ENCODE results near the gene AFMID.

Gene AFMID

DNA sequence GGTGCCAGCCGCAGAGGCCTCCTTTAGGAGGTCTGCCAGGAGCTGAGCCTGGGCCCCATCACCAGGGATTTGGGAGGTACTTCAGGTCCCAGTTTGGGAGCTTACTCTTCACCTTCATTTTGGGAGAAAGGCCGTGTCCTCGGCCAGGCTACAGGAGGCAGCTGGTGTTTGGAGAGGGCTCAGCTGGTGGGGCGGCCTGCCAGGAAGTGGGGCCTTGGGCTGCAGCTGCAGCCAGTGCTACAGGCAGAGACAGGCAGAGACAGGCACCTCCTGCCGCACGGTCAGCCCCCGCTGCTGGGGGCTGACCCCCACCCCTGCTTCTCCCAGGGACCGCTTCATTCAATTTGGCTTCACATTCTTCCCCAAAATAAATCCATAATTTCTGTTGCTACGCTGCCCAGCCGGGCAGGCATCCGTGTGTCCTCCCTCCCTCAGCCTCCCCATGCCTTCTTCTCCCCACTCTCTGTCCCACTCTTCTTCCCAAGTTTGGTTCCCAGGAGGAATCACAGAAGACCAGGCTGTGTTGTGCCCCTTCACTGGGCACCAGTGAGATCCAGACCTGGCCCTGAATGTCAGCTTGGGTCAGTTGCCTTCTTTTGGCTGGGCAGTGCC lies 50.3 kb downstream of the AFMID start:
- H4K20me1 ChIP-seq (ENCODE audit: insufficient read depth, low read length) = no peaks in the 10 kb centered on the region
- H3K36me3 ChIP-seq (ENCODE audit: insufficient read depth, low read length) = no peaks in the 10 kb centered on the region
- no peak overlapping the region for H3K27ac ChIP-seq (ENCODE audit: low read length)
- no peak overlapping the region for H3K4me3 ChIP-seq (ENCODE audit: low read depth in 1 of 2, low read length in 2 of 2)
- no peaks in the 10 kb centered on the region for H3K4me1 ChIP-seq (ENCODE audit: insufficient read depth, low read length)
- no peak overlapping the region for H3K9ac ChIP-seq (ENCODE audit: low read depth, low read length)
- H3K27me3 ChIP-seq (ENCODE audit: insufficient read depth, low read length, poor library complexity) = no peaks in the 10 kb centered on the region
- H2AFZ ChIP-seq (ENCODE audit: low read depth, low read length) = no peak overlapping the region
- TF ChIP-seq EZH2 (IDR thresholded peaks at IDR 0.05; ENCODE audit: borderline replicate concordance, low read depth, low read length, severe bottlenecking) = no peak
- DNase-seq (no peak), ATAC-seq (ENCODE audit: insufficient read depth, low read depth) (no peak)
- no peaks in the 10 kb centered on the region for H3K9me3 ChIP-seq (ENCODE audit: insufficient read depth, low read length, severe bottlenecking)
- H3K79me2 ChIP-seq (ENCODE audit: insufficient read depth, low read length) = no peaks in the 10 kb centered on the region
- no peak overlapping the region for H3K4me2 ChIP-seq (ENCODE audit: insufficient read depth, low read length)

DNA sequence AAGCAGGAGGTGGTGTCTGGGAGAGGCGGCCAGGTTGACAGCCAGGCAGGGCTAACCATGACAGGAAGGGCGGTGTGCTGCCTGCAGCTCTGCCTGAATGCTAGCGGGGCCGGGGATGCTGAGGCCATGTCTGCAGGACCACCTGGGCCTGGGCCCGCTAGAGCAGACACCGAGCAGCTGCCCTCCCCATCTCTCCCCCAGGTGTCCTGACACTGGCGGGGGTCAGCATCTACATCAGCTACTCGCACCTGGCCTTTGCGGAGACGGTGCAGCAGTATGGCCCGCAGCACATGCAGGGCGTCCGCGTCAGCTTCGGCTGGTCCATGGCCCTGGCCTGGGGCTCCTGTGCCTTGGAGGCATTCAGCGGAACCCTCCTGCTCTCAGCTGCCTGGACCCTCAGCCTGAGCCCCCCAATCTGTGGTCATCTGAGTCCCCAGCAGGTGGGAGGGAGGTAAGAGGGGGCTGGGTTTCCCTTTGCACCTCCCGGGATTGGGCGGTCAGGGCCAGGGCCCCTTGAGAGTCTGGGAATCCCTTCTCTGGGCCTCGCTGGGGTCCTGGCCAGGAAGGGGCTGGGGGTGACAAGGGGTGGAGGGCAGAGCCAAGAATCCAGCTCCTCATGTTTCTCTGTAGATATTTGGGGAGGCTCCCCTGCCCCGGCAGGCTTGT lies 51.8 kb downstream of the AFMID start:
- Histone ChIP-seq H3K9me3 (ENCODE audit: insufficient read depth, low read length, severe bottlenecking) (no peaks in the 10 kb centered on the region), H3K27ac (ENCODE audit: low read length) (no peak overlapping the region), H3K4me2 (ENCODE audit: insufficient read depth, low read length) (no peak overlapping the region), H3K79me2 (ENCODE audit: insufficient read depth, low read length) (no peaks in the 10 kb centered on the region), H3K4me1 (ENCODE audit: insufficient read depth, low read length) (no peaks in the 10 kb centered on the region), H4K20me1 (ENCODE audit: insufficient read depth, low read length) (no peaks in the 10 kb centered on the region), H3K27me3 (ENCODE audit: insufficient read depth, low read length, poor library complexity) (no peaks in the 10 kb centered on the region), H2AFZ (ENCODE audit: low read depth, low read length) (no peak overlapping the region), H3K4me3 (ENCODE audit: low read depth in 1 of 2, low read length in 2 of 2) (no peak overlapping the region), H3K9ac (ENCODE audit: low read depth, low read length) (no peak overlapping the region), H3K36me3 (ENCODE audit: insufficient read depth, low read length) (no peaks in the 10 kb centered on the region)
- no peak for DNase-seq
- ATAC-seq (ENCODE audit: insufficient read depth, low read depth) = no peak
- no peak for TF ChIP-seq EZH2 (IDR thresholded peaks at IDR 0.05; ENCODE audit: borderline replicate concordance, low read depth, low read length, severe bottlenecking)
- TF ChIP-seq, protein P1, sequence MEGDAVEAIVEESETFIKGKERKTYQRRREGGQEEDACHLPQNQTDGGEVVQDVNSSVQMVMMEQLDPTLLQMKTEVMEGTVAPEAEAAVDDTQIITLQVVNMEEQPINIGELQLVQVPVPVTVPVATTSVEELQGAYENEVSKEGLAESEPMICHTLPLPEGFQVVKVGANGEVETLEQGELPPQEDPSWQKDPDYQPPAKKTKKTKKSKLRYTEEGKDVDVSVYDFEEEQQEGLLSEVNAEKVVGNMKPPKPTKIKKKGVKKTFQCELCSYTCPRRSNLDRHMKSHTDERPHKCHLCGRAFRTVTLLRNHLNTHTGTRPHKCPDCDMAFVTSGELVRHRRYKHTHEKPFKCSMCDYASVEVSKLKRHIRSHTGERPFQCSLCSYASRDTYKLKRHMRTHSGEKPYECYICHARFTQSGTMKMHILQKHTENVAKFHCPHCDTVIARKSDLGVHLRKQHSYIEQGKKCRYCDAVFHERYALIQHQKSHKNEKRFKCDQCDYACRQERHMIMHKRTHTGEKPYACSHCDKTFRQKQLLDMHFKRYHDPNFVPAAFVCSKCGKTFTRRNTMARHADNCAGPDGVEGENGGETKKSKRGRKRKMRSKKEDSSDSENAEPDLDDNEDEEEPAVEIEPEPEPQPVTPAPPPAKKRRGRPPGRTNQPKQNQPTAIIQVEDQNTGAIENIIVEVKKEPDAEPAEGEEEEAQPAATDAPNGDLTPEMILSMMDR (IDR thresholded peaks at IDR 0.05; ENCODE audit: borderline replicate concordance, extremely low read depth, low read length, poor library complexity, severe bottlenecking) = no peak

DNA sequence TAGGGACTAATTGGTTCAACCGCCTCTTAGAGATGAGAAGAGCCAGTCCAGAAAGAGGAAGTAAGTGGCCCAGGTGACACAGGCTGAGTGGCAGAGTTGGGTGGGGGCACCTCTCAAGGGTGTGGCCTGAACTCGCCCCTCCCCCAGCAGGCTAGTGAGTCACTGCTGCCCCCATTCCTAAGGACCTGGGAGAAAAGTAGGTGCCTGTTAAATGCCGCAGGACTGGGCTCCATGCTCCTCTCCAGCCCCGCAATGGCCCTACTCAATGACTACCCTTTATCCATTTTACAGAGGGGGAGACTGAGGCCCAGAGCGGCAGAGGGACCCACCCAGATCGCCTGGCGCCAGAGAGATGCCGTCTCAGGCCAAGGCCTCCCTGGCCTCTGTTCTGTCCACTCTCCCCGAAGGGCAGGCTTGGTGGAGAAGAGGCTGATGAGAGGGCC lies 52.3 kb downstream of the AFMID start:
- Histone ChIP-seq H3K27me3 (ENCODE audit: insufficient read depth, low read length, poor library complexity) (no peaks in the 10 kb centered on the region), H3K4me2 (ENCODE audit: insufficient read depth, low read length) (no peak overlapping the region), H3K27ac (ENCODE audit: low read length) (no peak overlapping the region), H3K36me3 (ENCODE audit: insufficient read depth, low read length) (no peaks in the 10 kb centered on the region), H3K9ac (ENCODE audit: low read depth, low read length) (no peak overlapping the region), H3K4me1 (ENCODE audit: insufficient read depth, low read length) (no peaks in the 10 kb centered on the region), H3K9me3 (ENCODE audit: insufficient read depth, low read length, severe bottlenecking) (no peaks in the 10 kb centered on the region), H3K79me2 (ENCODE audit: insufficient read depth, low read length) (no peaks in the 10 kb centered on the region), H2AFZ (ENCODE audit: low read depth, low read length) (no peak overlapping the region), H4K20me1 (ENCODE audit: insufficient read depth, low read length) (no peaks in the 10 kb centered on the region), H3K4me3 (ENCODE audit: low read depth in 1 of 2, low read length in 2 of 2) (no peak overlapping the region)
- DNase-seq (no peak), ATAC-seq (ENCODE audit: insufficient read depth, low read depth) (no peak)
- TF ChIP-seq, protein P1 (IDR thresholded peaks at IDR 0.05; ENCODE audit: borderline replicate concordance, extremely low read depth, low read length, poor library complexity, severe bottlenecking) = no peak
- no peak for TF ChIP-seq EZH2 (IDR thresholded peaks at IDR 0.05; ENCODE audit: borderline replicate concordance, low read depth, low read length, severe bottlenecking)

DNA sequence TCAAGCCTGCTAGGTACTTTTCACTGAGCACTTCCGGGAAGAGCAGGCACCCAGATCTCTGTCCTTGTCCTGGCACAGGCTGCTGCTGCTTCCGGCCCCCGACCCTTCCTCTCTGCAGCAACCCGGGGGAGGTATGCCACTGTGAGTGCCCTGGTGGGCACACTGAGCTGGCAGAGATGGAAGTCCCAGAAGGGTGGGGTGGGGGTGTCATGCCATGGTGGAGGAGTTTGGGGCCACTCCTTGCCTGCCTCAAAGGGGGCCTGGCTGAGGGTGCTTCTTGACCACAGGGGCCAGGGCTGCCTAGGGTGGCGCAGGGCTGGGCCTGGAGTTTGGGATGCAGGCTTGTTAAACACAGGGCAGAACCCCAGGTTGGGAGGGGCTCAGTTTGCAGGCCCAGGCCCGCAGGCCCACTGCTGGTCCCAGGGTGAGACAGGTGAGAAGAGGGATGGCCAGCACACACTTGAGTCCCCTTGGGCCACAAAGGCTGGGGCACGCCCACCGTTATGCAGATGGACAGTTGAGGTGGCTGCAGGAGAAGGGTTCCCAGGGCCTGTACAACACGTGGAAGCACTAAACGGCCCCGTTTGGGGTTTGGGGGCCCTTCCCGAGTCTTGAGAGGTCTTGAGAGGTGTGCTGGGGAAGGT lies 53.0 kb downstream of the AFMID start:
- DNase-seq = no peak
- no peak overlapping the region for H2AFZ ChIP-seq (ENCODE audit: low read depth, low read length)

More for the DNA sequence above, 53.0 kb downstream of the AFMID start:
- H3K4me3 ChIP-seq (ENCODE audit: low read depth in 1 of 2, low read length in 2 of 2) = no peak overlapping the region
- H3K9me3 ChIP-seq (ENCODE audit: insufficient read depth, low read length, severe bottlenecking) = no peaks in the 10 kb centered on the region
- TF ChIP-seq EZH2 (IDR thresholded peaks at IDR 0.05; ENCODE audit: borderline replicate concordance, low read depth, low read length, severe bottlenecking) = no peak
- TF ChIP-seq, protein P1 (IDR thresholded peaks at IDR 0.05; ENCODE audit: borderline replicate concordance, extremely low read depth, low read length, poor library complexity, severe bottlenecking) = no peak
- no peaks in the 10 kb centered on the region for H3K36me3 ChIP-seq (ENCODE audit: insufficient read depth, low read length)
- H3K4me1 ChIP-seq (ENCODE audit: insufficient read depth, low read length) = no peaks in the 10 kb centered on the region
- H3K4me2 ChIP-seq (ENCODE audit: insufficient read depth, low read length) = no peak overlapping the region
- H3K79me2 ChIP-seq (ENCODE audit: insufficient read depth, low read length) = no peaks in the 10 kb centered on the region
- H4K20me1 ChIP-seq (ENCODE audit: insufficient read depth, low read length) = no peaks in the 10 kb centered on the region
- no peak for ATAC-seq (ENCODE audit: insufficient read depth, low read depth)
- no peak overlapping the region for H3K9ac ChIP-seq (ENCODE audit: low read depth, low read length)
- H3K27ac ChIP-seq (ENCODE audit: low read length) = no peak overlapping the region
- H3K27me3 ChIP-seq (ENCODE audit: insufficient read depth, low read length, poor library complexity) = no peaks in the 10 kb centered on the region
